ENCODE results near the gene KIAA0040. TPM values are rescaled to one million over a fixed set of nuclear protein-coding genes. Genes with fewer than 3 reads are reported as not detected.

KIAA0040 gene
- polyA plus RNA-seq, 4 donors: 5.4 to 15.2 (median 8.8) TPM

DNA sequence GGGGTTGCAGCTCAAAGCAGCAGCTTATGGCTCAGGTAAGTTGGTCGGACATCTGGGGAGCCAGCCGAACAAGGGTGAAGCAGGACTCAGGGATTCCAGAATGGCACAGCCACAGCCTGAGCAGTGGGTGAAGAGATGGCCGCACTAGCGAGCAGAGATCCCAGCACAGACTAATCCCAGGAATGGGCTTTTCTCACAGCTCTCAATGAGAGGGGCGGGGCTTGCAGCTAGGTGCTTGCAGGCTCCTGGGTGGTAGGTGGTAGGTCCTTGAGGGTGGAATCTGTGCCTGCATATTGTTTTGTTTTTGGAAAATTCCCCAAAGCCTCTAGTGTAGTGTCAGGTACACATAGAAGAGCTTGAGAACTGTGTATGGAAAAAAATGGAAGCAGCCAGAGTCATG is 9.0 kb downstream of the KIAA0040 start:
- WGBS, 3 donors: 95 to 96% (median 96%) methylated on average over 5 of the region's 5 CpGs
- H3K36me3 ChIP-seq (ENCODE audit: control insufficient read depth in 3 of 3, insufficient read depth in 2 of 3, low read depth in 1 of 3, low read length in 3 of 3): peaks cover 0 to 24% (median 3%) of the 10 kb centered on the region in 3 donors
- DNase-seq (no peak), FAIRE-seq (no peak)
- no peak overlapping the region for H3K27ac ChIP-seq (ENCODE audit: low read depth in 1 of 3, low read length in 2 of 3)
- H3K4me3 ChIP-seq (ENCODE audit: low read depth in 1 of 3, low read length in 3 of 3): no peak overlapping the region
- peaks cover 0 to 11% (median 0%) of the 10 kb centered on the region in 3 donors for H3K4me1 ChIP-seq (ENCODE audit: control insufficient read depth in 3 of 3, insufficient read depth in 2 of 3, low read depth in 1 of 3, low read length in 2 of 3)
- no peaks in the 10 kb centered on the region for H3K9me3 ChIP-seq (ENCODE audit: control insufficient read depth in 2 of 2, insufficient read depth in 1 of 2, low read depth in 1 of 2, low read length in 1 of 2)
- H3K27me3 ChIP-seq (ENCODE audit: control insufficient read depth in 3 of 3, insufficient read depth in 3 of 3, low read length in 3 of 3): no peaks in the 10 kb centered on the region

DNA sequence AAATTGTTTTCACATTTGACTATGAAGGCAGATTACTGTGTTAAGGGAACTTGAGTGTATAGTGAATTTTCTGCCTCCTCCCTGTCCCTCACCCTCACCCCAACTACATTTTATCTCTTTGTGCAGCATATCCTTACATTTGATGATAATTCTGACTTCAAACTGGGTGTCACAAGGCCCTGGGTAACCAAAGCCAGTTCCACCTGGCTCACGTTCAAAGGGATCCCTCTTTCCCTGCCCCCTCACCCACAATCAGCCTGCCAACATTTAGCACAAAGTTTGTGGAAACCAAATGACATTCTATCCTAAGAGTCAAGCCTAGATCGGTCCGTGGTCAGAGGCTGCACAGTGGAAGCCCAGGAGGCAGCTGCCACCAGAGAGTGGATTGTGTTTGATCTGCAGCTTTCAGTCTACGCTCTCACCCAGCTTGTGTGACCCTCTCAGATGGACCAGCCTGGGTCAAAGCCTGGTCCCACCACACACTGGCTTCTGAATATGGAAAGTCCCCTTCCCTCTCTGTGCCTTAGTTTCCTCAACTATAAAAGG is 10.3 kb downstream of the KIAA0040 start:
- no peak for DNase-seq
- Histone ChIP-seq H3K4me3 (ENCODE audit: low read depth in 1 of 3, low read length in 3 of 3) (no peak overlapping the region), H3K27me3 (ENCODE audit: control insufficient read depth in 3 of 3, insufficient read depth in 3 of 3, low read length in 3 of 3) (no peaks in the 10 kb centered on the region), H3K27ac (ENCODE audit: low read depth in 1 of 3, low read length in 2 of 3) (no peak overlapping the region), H3K4me1 (ENCODE audit: control insufficient read depth in 3 of 3, insufficient read depth in 2 of 3, low read depth in 1 of 3, low read length in 2 of 3) (peaks cover 0 to 10% (median 0%) of the 10 kb centered on the region in 3 donors), H3K36me3 (ENCODE audit: control insufficient read depth in 3 of 3, insufficient read depth in 2 of 3, low read depth in 1 of 3, low read length in 3 of 3) (peaks cover 0 to 24% (median 3%) of the 10 kb centered on the region in 3 donors), H3K9me3 (ENCODE audit: control insufficient read depth in 2 of 2, insufficient read depth in 1 of 2, low read depth in 1 of 2, low read length in 1 of 2) (no peaks in the 10 kb centered on the region)
- WGBS, 3 donors: 79 to 91% (median 84%) methylated on average over 4 of the region's 4 CpGs
- no peak for FAIRE-seq

DNA sequence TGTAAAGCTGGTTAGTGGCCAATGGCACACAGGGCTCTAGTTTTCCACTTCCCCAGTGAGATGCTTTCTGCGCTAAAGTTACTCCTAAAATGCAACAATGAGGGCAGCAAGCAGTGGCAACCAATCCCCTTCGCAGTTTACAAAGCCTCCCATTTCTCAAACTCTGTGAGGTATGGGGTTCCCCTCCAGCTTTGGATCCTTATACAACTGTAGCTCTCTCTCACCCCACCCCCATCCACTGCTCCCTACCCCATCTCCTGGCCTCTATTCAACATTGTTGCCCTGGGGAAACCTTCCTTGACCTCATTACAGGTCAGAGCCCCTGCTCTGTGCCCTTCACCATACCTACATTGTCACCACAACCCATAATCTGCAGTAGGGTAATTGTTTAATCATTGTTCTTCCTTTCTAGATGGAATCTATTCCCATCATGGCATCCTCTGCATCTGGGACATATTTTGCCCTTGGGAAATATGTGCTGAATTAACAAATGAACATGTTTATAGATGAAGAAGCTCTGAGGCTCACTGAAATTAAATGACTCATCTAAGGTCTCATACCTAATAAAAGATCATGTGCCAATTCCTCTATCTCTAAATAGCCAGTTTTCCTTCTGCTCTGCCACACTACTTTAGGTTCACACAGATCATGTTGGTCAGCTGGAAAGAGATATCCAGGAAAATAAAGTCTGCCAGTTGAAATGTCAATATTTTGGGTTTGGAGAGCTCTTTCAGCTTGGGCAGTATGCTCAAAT is 12.6 kb downstream of the KIAA0040 start:
- H3K36me3 ChIP-seq (ENCODE audit: control insufficient read depth in 3 of 3, insufficient read depth in 2 of 3, low read depth in 1 of 3, low read length in 3 of 3): peaks cover 2 to 29% (median 3%) of the 10 kb centered on the region in 3 donors
- H3K4me1 ChIP-seq (ENCODE audit: control insufficient read depth in 3 of 3, insufficient read depth in 2 of 3, low read depth in 1 of 3, low read length in 2 of 3): peaks cover 0 to 2% (median 0%) of the 10 kb centered on the region in 3 donors
- H3K4me3 ChIP-seq (ENCODE audit: low read depth in 1 of 3, low read length in 3 of 3): no peak overlapping the region
- FAIRE-seq (no peak), DNase-seq (no peak)
- 88 to 98% (median 97%) methylated on average over 2 of the region's 2 CpGs for WGBS, 3 donors
- no peak overlapping the region for H3K27ac ChIP-seq (ENCODE audit: low read depth in 1 of 3, low read length in 2 of 3)
- no peaks in the 10 kb centered on the region for H3K9me3 ChIP-seq (ENCODE audit: control insufficient read depth in 2 of 2, insufficient read depth in 1 of 2, low read depth in 1 of 2, low read length in 1 of 2)
- H3K27me3 ChIP-seq (ENCODE audit: control insufficient read depth in 3 of 3, insufficient read depth in 3 of 3, low read length in 3 of 3): no peaks in the 10 kb centered on the region

DNA sequence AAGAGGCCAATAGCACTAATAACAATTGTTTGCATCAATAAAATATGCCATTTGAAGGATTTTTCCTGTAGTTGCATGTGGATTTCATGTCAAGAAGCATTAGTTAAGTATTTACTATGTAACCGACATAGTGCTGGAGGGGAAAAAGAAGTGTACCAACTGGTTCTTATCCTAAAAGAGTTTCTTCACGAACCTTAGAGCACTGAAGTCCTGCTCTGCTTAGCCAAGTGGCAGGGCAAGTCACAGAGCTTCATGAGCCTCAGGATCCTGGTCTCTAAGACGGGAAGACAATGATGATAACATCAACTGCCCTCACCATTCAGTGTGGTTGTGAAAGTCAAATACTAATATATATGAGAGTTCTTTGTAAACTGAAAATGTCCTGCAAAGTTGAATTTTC is 14.1 kb downstream of the KIAA0040 start:
- no peak overlapping the region for H3K27ac ChIP-seq (ENCODE audit: low read depth in 1 of 3, low read length in 2 of 3)
- H3K27me3 ChIP-seq (ENCODE audit: control insufficient read depth in 3 of 3, insufficient read depth in 3 of 3, low read length in 3 of 3): no peaks in the 10 kb centered on the region
- no peak for FAIRE-seq
- peaks cover 0 to 8% (median 0%) of the 10 kb centered on the region in 3 donors for H3K4me1 ChIP-seq (ENCODE audit: control insufficient read depth in 3 of 3, insufficient read depth in 2 of 3, low read depth in 1 of 3, low read length in 2 of 3)
- peaks cover 0 to 24% (median 2%) of the 10 kb centered on the region in 3 donors for H3K36me3 ChIP-seq (ENCODE audit: control insufficient read depth in 3 of 3, insufficient read depth in 2 of 3, low read depth in 1 of 3, low read length in 3 of 3)
- H3K9me3 ChIP-seq (ENCODE audit: control insufficient read depth in 2 of 2, insufficient read depth in 1 of 2, low read depth in 1 of 2, low read length in 1 of 2): no peaks in the 10 kb centered on the region
- 85 to 87% (median 85%) methylated on average over 3 of the region's 3 CpGs for WGBS, 3 donors
- DNase-seq: no peak
- H3K4me3 ChIP-seq (ENCODE audit: low read depth in 1 of 3, low read length in 3 of 3): no peak overlapping the region

DNA sequence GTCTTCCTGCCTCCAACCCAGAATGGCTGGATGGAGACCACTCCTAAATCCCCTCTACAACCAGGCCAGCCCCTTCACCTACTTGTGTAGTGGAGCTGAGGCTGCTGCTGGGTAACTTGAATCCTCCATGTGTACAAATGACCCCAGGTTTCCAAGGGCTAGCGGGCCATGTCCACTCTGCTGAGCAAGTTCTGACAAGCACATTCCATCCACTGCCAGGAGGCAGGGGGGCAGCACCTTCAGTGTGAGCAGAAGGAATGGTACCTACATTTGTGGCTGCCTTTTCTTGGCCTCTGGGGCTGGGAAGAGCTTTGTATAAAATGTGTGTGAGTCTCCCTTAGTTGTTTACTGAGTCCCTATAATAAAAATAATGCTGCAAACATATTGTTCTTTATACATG is 14.5 kb downstream of the KIAA0040 start:
- H3K9me3 ChIP-seq (ENCODE audit: control insufficient read depth in 2 of 2, insufficient read depth in 1 of 2, low read depth in 1 of 2, low read length in 1 of 2): no peaks in the 10 kb centered on the region
- H3K4me1 ChIP-seq (ENCODE audit: control insufficient read depth in 3 of 3, insufficient read depth in 2 of 3, low read depth in 1 of 3, low read length in 2 of 3): peaks cover 0 to 8% (median 0%) of the 10 kb centered on the region in 3 donors
- no peak overlapping the region for H3K4me3 ChIP-seq (ENCODE audit: low read depth in 1 of 3, low read length in 3 of 3)
- peaks cover 0 to 22% (median 2%) of the 10 kb centered on the region in 3 donors for H3K36me3 ChIP-seq (ENCODE audit: control insufficient read depth in 3 of 3, insufficient read depth in 2 of 3, low read depth in 1 of 3, low read length in 3 of 3)
- FAIRE-seq (no peak), DNase-seq (no peak)
- no peaks in the 10 kb centered on the region for H3K27me3 ChIP-seq (ENCODE audit: control insufficient read depth in 3 of 3, insufficient read depth in 3 of 3, low read length in 3 of 3)
- no peak overlapping the region for H3K27ac ChIP-seq (ENCODE audit: low read depth in 1 of 3, low read length in 2 of 3)
- 93 to 100% (median 95%) methylated on average over 1 of the region's 1 CpG for WGBS, 3 donors

DNA sequence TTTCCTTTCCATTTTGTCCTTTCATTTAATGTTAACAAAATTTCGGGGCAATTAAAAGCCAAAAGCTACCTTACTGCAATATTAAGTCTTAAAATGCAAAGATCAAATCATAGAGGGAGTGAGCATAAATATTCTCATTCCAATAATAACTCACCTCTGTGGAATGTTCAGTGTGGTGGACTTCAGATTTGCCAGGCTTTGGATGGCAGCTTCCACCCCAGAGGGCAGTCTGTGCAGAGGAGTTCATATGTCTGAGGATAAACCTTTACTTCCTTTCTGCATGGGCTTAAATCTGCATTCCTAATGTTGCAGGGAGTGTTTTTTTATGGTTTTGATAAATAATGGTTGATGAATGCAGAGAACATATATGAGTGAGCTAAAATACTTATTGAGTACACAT is 16.3 kb downstream of the KIAA0040 start:
- H3K4me1 ChIP-seq (ENCODE audit: control insufficient read depth in 3 of 3, insufficient read depth in 2 of 3, low read depth in 1 of 3, low read length in 2 of 3): peaks cover 0 to 11% (median 0%) of the 10 kb centered on the region in 3 donors
- H3K27me3 ChIP-seq (ENCODE audit: control insufficient read depth in 3 of 3, insufficient read depth in 3 of 3, low read length in 3 of 3): no peaks in the 10 kb centered on the region
- FAIRE-seq (no peak), DNase-seq (no peak)
- H3K4me3 ChIP-seq (ENCODE audit: low read depth in 1 of 3, low read length in 3 of 3): no peak overlapping the region
- peaks cover 0 to 18% (median 2%) of the 10 kb centered on the region in 3 donors for H3K36me3 ChIP-seq (ENCODE audit: control insufficient read depth in 3 of 3, insufficient read depth in 2 of 3, low read depth in 1 of 3, low read length in 3 of 3)
- H3K27ac ChIP-seq (ENCODE audit: low read depth in 1 of 3, low read length in 2 of 3): no peak overlapping the region
- 95 to 100% (median 96%) methylated on average over 1 of the region's 1 CpG for WGBS, 3 donors
- H3K9me3 ChIP-seq (ENCODE audit: control insufficient read depth in 2 of 2, insufficient read depth in 1 of 2, low read depth in 1 of 2, low read length in 1 of 2): no peaks in the 10 kb centered on the region

DNA sequence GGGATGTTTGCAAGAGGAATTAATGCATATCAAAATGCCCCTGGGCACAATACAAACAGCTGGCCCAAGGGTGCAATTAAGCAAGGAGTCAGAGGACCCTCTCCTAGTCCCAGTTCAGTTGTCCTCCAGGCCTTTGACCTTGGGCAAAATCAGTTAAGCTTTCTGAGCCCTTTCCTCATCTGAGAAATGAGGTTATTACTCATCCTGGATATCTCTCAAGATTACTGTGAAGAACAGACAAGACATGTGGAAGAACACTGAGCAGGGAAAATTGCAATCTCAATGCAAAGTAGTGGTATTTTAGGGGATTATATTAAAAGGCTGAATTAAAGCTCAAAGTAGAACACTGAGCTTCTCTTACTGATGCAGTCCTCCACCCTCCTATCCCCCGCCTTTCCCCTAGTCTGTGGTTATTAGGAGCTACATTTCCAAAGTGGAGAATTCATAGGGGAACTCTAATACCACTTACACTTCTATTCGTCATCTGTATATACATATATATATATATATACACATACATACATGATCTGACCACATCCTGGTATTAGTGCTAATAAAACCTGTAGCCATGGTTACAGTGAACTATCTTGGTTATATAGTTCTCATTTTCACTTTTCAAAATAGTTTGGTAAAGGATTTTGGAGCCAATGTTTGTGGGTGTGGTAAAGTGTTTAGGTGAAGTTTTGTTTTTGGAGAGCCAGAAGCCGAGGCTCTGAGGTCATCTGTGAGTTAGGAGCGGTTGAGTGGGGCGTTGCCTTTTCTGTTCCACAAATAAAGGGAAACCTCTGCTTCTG is 18.1 kb downstream of the KIAA0040 start:
- Histone ChIP-seq H3K27ac (ENCODE audit: low read depth in 1 of 3, low read length in 2 of 3) (no peak overlapping the region), H3K36me3 (ENCODE audit: control insufficient read depth in 3 of 3, insufficient read depth in 2 of 3, low read depth in 1 of 3, low read length in 3 of 3) (peaks cover 0 to 18% (median 2%) of the 10 kb centered on the region in 3 donors), H3K4me3 (ENCODE audit: low read depth in 1 of 3, low read length in 3 of 3) (no peak overlapping the region), H3K4me1 (ENCODE audit: control insufficient read depth in 3 of 3, insufficient read depth in 2 of 3, low read depth in 1 of 3, low read length in 2 of 3) (peaks cover 0 to 16% (median 4%) of the 10 kb centered on the region in 3 donors), H3K27me3 (ENCODE audit: control insufficient read depth in 3 of 3, insufficient read depth in 3 of 3, low read length in 3 of 3) (no peaks in the 10 kb centered on the region), H3K9me3 (ENCODE audit: control insufficient read depth in 2 of 2, insufficient read depth in 1 of 2, low read depth in 1 of 2, low read length in 1 of 2) (no peaks in the 10 kb centered on the region)
- WGBS, 3 donors: 67 to 77% (median 72%) methylated on average over 5 of the region's 5 CpGs
- FAIRE-seq: no peak
- no peak for DNase-seq

DNA sequence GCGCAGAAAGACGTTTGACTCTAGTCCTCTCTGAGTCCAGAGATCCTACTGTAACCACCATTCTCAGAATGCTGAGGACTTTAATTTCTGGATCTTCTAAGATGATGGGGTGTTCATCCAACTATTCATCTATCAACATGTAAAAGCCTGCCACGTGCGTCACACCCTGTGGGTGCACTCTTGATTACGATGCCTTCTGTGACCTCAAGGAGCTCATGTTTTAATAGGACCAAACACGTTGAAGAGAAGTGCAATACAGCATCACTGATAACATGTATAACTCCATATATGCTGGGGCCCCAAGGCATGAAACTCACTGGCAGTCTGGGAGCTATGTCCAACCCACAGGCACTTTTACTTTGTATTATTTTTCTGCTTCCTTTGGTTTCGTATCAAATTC is 19.0 kb downstream of the KIAA0040 start:
- Histone ChIP-seq H3K4me1 (ENCODE audit: control insufficient read depth in 3 of 3, insufficient read depth in 2 of 3, low read depth in 1 of 3, low read length in 2 of 3) (peaks cover 0 to 16% (median 4%) of the 10 kb centered on the region in 3 donors), H3K27ac (ENCODE audit: low read depth in 1 of 3, low read length in 2 of 3) (no peak overlapping the region), H3K27me3 (ENCODE audit: control insufficient read depth in 3 of 3, insufficient read depth in 3 of 3, low read length in 3 of 3) (no peaks in the 10 kb centered on the region), H3K36me3 (ENCODE audit: control insufficient read depth in 3 of 3, insufficient read depth in 2 of 3, low read depth in 1 of 3, low read length in 3 of 3) (peaks cover 0 to 18% (median 2%) of the 10 kb centered on the region in 3 donors), H3K4me3 (ENCODE audit: low read depth in 1 of 3, low read length in 3 of 3) (no peak overlapping the region), H3K9me3 (ENCODE audit: control insufficient read depth in 2 of 2, insufficient read depth in 1 of 2, low read depth in 1 of 2, low read length in 1 of 2) (no peaks in the 10 kb centered on the region)
- DNase-seq: no peak
- no peak for FAIRE-seq
- 83 to 84% (median 84%) methylated on average over 7 of the region's 7 CpGs for WGBS, 3 donors
